SU-DHL-6 (cell line): Measurements from ENCODE around the gene TALDO1.

Experiments used
- CTCF ChIP-seq: fragments of 200-600 bp; sonication (generic); IDR thresholded peaks from one replicate; pipeline ENCODE4 v1.5.1; 2017; ENCODE audit warnings: antibody characterized with exemption, mild to moderate bottlenecking, low read length, moderate library complexity; ENCODE audit not compliant: insufficient read depth, poor library complexity, severe bottlenecking
- EZH2phosphoT487 ChIP-seq: fragments of 200-600 bp; sonication (generic), shearing (Covaris generic); conservative IDR thresholded peaks from 2 replicates; pipeline ENCODE4 v1.6.1; 2018; ENCODE audit warnings: mild to moderate bottlenecking, antibody characterized with exemption, low read length, moderate library complexity, mixed read lengths

- TF ChIP-seq CTCF (no peak), EZH2phosphoT487 (no peak)
Measured at GRCh38 chr11:706439-706956, 40.8 kb upstream of the TALDO1 start.
